GM10266 (cell line): ENCODE results near the gene GIMAP5.

Source experiments
- DNase-seq: peaks from one replicate; pipeline ENCODE4 v3.0.0; 2012; ENCODE audit errors: extremely low spot score
- TF ChIP-seq, protein P1 (sequence below): IDR thresholded peaks from 2 replicates; pipeline ENCODE4 v1.5.1; 2012; ENCODE audit warnings: mild to moderate bottlenecking, low read depth; ENCODE audit not compliant: control insufficient read depth, insufficient read depth; ENCODE audit errors: missing control alignments

The GIMAP5 gene

DNA sequence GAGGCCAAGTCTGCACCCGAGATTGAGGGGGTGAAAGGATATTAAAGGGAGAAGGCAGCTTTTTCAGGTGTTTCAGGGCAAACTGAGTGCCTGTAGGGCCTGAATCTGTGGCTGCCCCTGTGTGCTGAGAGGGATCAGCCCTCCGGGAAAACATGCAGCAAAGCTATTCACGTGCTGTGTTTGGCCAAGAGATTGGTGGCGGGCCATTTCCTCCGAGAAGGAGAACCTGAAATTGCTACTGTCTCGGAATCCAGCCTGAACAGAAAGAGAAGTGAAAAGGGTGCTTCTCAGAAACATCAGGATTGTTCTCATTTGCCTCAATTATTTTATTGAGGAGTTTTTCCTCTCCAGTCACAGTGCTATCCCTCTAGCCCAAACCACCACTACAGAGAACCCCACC lies 16.0 kb downstream of the GIMAP5 start:
- TF ChIP-seq, protein P1, sequence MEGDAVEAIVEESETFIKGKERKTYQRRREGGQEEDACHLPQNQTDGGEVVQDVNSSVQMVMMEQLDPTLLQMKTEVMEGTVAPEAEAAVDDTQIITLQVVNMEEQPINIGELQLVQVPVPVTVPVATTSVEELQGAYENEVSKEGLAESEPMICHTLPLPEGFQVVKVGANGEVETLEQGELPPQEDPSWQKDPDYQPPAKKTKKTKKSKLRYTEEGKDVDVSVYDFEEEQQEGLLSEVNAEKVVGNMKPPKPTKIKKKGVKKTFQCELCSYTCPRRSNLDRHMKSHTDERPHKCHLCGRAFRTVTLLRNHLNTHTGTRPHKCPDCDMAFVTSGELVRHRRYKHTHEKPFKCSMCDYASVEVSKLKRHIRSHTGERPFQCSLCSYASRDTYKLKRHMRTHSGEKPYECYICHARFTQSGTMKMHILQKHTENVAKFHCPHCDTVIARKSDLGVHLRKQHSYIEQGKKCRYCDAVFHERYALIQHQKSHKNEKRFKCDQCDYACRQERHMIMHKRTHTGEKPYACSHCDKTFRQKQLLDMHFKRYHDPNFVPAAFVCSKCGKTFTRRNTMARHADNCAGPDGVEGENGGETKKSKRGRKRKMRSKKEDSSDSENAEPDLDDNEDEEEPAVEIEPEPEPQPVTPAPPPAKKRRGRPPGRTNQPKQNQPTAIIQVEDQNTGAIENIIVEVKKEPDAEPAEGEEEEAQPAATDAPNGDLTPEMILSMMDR: no peak
- DNase-seq: no peak

DNA sequence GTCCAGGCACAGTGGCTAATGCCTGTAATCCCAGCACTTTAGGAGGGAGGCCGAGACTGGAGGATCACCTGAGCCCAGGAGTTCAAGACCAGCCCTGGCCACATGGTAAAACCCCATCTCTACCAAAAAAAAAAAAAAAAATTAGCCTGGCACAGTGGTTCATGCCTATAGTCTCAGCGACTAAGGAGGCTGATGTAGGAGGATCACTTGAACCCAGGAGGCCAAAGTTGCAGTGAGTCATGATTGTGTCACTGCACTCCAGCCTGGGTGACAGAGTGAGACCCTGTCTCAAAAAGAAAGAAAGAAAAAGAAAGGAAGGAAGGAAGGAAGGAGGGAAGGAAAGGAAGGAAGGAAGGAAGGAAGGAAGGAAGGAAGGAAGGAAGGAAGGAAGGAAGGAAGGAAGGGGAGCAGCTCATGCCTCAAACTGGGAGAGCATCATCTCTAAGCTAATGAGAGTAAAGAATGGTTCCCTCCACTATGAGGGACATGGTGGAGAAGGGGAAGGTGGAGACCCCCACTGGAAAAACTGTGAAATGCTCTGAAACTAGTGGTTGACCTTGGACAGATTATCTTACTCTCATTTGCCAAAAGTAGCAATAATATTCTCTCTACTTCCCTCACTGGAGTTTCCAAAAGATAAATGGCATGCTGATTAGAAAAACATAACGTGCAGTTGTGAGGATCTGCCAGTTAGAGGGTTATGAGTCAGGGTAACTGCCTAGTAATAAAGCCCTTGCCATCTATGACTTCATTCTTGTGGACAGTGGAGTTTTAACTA lies 16.8 kb downstream of the GIMAP5 start:
- TF ChIP-seq, protein P1: peak; percentile 45
- peak; percentile 42 for DNase-seq

DNA sequence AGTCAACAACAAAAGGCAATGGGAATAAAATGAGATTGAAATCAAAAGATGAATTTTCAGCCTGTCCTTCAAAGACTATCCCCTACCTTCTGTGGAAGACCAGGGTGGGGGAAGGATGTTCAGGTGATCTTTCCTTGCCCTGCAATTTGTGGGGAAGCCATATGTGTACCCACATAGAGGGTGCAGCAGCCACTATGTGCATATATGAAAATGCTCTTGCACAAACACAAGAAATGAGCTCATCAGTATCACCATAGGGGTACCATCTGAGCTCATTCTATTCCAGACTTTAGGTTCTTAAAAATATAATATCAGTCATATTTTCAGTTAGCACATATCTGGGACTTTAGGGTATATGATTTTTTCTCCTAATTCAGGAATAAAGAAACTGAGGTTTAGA lies 17.7 kb downstream of the GIMAP5 start:
- TF ChIP-seq, protein P1: no peak
- DNase-seq: no peak

DNA sequence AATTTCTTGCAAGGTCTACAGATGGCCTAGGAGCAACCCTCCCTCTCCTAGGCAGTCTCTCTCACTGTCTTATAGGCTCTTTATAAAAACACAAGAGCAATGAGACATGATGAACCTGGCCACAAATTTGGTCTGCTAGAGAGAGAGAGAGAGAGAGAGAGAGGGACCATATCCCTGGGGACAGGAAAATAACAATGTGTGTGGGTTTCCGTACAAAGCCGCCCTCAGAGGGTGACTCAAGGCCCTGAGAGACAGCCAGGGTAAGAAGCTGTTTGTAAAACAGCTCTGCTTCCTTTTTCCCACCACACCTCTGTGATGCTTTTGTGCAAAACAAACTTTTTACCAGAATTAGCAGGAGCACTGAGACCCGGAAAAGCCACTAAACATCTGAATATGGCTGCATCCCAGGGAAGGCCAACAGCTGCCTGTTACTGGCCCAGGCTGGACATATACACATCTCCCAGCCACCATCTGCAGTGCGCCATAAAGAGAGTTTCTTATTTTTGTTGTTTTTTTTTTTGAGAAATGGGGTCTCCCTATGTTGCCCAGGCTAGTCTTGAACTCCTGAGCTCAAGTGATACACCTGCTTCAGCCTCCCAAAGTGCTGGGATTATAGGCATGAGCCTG lies 18.4 kb downstream of the GIMAP5 start:
- DNase-seq: peak; percentile 54
- TF ChIP-seq, protein P1: no peak

DNA sequence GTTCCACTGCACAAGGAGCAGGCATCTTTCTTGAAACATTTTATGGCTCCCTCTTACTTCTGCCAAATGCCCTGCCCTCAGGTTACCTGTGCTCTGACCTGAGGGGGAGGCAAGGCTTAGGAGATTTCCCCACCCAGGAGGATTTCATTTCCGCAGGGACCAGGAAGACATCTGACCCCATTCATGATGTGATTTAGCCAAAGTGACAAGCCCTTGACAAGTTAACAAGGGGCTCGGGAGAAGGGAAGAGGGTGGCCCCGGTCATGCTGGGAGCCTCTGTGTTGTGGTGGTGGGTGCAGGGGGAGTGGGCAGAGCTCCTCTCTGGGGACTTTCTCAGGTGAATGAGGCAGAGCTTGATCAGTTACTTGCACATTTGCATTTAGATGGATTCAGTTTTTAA lies 18.9 kb downstream of the GIMAP5 start:
- DNase-seq: no peak
- TF ChIP-seq, protein P1: no peak

DNA sequence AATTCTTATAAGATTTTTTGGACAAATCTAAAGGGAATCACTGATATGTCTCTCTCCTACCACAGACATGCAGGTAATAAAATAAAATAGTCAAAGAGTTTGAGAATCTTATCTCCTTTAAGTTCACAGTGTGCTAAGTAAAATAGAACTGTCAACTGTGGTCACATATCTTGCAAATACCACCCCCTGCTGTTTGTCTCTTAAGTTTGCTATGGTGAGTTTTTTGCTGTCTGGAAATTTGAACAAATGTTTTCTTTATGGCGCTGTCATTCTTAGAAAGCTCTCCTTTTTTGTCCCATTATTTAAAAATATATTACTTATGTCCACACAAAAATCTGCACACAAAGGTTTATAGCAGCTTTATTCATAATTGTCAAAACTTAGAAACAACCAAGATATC lies 19.6 kb downstream of the GIMAP5 start:
- no peak for DNase-seq
- TF ChIP-seq, protein P1: peak; percentile 57

DNA sequence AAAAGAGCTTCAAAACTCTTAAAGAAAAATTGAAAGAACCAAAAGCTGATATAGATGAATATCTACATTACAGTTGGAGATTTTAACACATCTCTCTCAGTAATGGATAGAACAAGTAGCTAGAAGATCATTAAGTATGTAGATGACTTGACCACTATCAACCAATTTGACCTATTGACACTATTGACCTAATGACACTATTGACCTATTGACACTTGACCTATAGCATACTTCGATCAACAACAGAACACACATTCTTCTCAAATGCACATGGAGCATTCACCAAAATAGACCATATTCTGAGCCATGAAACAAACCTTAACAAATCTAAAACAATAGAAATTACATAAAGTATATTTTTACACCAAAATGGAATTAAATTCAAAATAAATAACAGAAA lies 22.3 kb downstream of the GIMAP5 start:
- TF ChIP-seq, protein P1: no peak
- no peak for DNase-seq
